Hematopoietic multipotent progenitor cell treated with erythropoietin and hydrocortisone succinate and interleukin-3 and kit ligand, for 4 days (in vitro differentiated cells): ENCODE results near the gene CYP24A1.

ENCODE experiments used
- DNase-seq: peaks from one replicate; pipeline ENCODE4 v3.0.0-alpha.2; 2015

CYP24A1 gene

GRCh38 chr20:54201268-54201846 is 27.6 kb upstream of the CYP24A1 start:
- no peak for DNase-seq

GRCh38 chr20:54200487-54201267 is 26.9 kb upstream of the CYP24A1 start:
- DNase-seq = no peak

DNA sequence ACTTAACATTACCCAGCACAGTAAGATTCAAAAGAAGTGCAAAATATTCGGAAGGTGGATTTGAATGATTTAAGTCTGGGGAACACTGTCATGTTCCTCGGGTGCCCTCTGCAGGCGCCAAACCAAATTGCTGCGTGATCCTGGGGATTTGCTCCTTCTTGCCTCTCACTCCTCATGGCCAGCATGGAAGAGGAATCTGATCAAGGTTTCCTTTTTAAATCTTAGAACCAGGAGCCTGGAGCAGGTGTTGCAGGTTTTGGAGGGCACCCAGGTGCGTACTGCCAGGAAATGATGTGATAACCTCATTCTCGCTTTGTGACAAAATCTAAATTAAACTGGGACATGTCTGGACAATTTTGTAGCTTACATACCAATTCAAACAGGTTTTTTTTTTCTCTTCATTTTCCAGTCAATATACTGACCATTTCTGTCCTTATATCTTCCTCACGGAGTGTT is 26.0 kb upstream of the CYP24A1 start:
- peak; percentile 84 for DNase-seq

- DNase-seq = no peak
Observed at GRCh38 chr20:54199283-54199682, 25.5 kb upstream of the CYP24A1 start.

DNA sequence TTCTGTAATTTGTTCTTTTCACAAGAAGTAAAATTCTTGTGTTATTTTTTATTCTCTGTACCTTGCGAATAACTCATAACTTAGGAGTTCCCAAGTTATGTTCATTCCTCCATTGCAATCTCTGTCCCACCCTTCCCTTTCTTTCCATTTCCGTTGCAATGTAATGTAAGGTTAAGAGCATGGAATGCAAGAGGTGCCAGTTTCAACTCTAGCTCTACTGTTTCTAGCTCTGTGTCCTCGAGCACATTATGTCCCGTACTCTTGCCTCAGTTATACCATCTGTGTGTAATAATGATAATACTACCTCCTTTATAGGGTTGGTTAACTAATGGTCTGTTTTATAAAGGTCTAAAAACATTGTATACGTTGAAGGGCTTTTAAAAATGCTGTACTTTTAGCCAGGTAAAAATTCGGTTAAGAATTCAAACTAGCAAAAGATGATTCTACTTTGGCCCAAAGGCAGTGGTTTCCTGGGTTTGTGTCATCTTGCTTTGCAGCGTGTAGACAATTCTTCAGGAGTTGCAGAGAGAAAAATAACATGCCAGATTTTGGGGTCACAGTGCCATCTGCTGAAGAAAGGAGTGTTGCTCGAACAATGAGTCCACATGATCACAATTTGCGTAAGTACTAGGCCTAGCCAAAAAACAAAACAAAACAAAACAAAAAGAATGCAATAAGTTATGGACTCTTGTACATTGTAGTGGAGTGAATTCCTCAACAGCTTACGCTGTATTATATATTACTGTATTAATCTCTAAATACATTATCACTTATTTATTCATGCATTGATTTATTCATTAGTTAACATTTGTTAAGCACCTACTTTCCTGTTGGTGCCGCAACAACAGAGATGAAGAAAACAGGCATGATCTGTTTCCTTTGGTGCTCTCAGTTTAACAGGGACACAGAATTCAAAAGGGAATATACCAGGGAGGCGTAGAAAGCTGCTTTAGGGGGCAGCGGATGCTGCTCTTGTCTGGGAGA is 24.1 kb upstream of the CYP24A1 start:
- peak; percentile 65 for DNase-seq

GRCh38 chr20:54195483-54196472 is 22.0 kb upstream of the CYP24A1 start:
- no peak for DNase-seq

- no peak for DNase-seq
Observed at GRCh38 chr20:54194724-54195438, 21.1 kb upstream of the CYP24A1 start.

- DNase-seq = no peak
Observed at GRCh38 chr20:54193817-54194216, 20.0 kb upstream of the CYP24A1 start.

GRCh38 chr20:54190217-54190616 is 16.4 kb upstream of the CYP24A1 start:
- no peak for DNase-seq

- no peak for DNase-seq
Observed at GRCh38 chr20:54189630-54190029, 15.8 kb upstream of the CYP24A1 start.

DNA sequence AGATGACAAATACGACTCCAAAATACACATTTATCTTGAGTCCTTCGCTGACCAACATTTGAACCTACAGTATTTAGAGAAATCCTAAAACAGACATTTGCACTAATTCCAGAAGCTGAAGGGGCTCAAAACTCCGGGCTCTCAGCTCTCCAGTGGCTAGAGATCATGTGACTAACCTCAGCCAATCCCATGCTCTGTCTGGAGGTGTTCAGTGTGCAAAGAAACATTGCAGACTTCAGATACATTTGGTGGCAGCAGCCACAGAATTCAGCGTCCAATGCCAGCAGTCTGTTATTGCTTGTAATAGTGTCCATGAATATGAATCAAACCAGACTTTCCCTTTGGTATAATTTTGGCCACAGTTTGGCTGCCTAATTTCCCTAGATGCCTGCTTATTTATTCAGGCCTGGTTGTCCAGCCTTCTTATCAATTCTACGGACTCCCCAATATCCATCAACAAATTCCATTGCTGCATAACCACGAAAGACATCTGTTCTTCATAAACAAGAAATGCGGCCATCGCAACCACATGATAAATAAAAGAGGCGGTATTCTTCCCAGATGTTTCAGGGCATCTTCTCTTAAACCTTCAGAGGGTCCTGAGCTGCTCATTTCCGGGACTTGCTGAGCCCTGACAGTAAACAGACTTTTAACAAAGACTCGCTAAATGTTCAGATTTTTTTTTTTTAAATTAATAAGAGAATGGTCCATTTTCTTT is 14.5 kb upstream of the CYP24A1 start:
- DNase-seq = no peak

- DNase-seq = no peak
Observed at GRCh38 chr20:54184904-54185626, 11.3 kb upstream of the CYP24A1 start.

GRCh38 chr20:54184071-54184470 is 10.3 kb upstream of the CYP24A1 start:
- DNase-seq = no peak

- DNase-seq = no peak
Observed at GRCh38 chr20:54180931-54181330, 7.1 kb upstream of the CYP24A1 start.

- DNase-seq = no peak
Observed at GRCh38 chr20:54179946-54180345, 6.2 kb upstream of the CYP24A1 start.

DNA sequence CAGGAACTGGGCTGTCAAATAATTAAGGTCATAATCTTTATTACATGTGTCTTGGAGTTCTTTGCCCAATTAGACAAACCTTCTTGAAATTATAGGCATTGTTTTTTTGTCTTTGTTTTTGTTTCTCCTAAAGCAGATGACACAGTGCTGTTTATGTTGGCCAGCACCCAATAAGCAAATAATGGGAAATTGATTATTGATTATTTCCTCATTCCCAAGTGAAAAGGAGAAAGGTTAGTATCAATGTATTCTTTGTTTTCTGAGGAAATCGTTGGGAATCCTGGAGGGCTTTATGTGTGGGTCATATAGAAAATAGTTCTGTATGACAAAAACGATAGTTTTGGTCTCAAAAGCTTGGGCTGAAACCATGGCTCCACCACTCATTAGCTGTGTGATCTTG is 4.5 kb upstream of the CYP24A1 start:
- no peak for DNase-seq

DNA sequence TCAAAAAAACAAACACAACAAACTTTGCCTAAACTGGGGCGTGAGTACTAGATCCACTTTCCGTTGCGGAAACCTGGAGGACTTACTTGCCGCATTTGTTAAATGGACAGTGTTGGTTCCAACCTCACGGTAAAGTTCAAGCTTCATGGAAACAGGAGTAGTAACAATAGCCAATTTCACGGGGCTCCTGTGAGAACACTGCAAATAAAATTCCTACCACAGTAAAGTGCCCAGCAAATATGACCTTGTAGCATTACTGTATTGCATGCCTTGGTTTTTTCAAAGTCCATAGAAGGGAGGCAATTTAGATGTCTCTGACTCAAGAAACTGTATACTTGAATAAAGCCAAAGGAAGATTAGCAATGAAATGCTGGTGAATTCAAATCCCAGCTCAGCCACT is 3.6 kb upstream of the CYP24A1 start:
- no peak for DNase-seq

- no peak for DNase-seq
Observed at GRCh38 chr20:54176610-54177009, 2.8 kb upstream of the CYP24A1 start.

GRCh38 chr20:54174457-54175175 is 830 bp upstream of the CYP24A1 start:
- no peak for DNase-seq
